Measurements from ENCODE around the gene FCER1G.

DNA sequence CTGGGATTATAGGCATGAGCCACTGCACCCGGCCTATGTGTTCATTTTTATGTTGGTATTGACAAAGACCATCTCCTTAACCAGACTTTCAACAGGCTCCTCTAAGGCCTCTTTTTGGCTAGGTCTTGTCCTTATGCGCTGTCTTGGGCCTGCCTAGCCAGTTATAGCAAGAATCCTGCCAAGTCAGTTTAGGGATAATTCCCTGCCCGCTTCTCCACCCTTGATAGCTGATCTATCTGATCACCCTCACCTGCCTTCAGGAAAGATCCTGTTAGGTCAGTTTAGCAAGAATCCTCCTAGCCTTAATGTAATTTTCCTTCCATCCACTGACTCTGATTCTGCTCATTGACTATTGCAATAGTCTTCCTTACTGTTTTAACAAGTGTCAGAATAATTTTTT is 35.4 kb upstream of the FCER1G start:
- no peak for TF ChIP-seq BHLHE40 (IDR thresholded peaks at IDR 0.05; ENCODE audit: low read depth, low read length)
- TF ChIP-seq, protein P1, sequence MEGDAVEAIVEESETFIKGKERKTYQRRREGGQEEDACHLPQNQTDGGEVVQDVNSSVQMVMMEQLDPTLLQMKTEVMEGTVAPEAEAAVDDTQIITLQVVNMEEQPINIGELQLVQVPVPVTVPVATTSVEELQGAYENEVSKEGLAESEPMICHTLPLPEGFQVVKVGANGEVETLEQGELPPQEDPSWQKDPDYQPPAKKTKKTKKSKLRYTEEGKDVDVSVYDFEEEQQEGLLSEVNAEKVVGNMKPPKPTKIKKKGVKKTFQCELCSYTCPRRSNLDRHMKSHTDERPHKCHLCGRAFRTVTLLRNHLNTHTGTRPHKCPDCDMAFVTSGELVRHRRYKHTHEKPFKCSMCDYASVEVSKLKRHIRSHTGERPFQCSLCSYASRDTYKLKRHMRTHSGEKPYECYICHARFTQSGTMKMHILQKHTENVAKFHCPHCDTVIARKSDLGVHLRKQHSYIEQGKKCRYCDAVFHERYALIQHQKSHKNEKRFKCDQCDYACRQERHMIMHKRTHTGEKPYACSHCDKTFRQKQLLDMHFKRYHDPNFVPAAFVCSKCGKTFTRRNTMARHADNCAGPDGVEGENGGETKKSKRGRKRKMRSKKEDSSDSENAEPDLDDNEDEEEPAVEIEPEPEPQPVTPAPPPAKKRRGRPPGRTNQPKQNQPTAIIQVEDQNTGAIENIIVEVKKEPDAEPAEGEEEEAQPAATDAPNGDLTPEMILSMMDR (conservative IDR thresholded peaks at IDR 0.05; ENCODE audit: low read depth, low read length): no peak
- no peak for TF ChIP-seq CEBPB (IDR thresholded peaks at IDR 0.05; ENCODE audit: low read depth, low read length)

Data from IMR-90 (cell line).